Parathyroid adenoma (tissue), 2 donors: ENCODE data around the gene PRR7.

Source experiments
- H2AFZ ChIP-seq: fragments of 300-600 bp; sonication (generic); one replicate; pipeline ENCODE4 v1.7.0; 2017; ENCODE audit warnings: antibody characterized with exemption, mild to moderate bottlenecking
- H3K27ac ChIP-seq: fragments of 300-600 bp; sonication (generic); one replicate; pipeline ENCODE4 v1.7.0; 2017
- H3K27me3 ChIP-seq: fragments of 300-600 bp; sonication (generic); one replicate; pipeline ENCODE4 v1.7.0; 2017; ENCODE audit warnings: low read length; ENCODE audit not compliant: control insufficient read depth, insufficient read depth
- H3K36me3 ChIP-seq: fragments of 300-600 bp; sonication (generic); one replicate; pipeline ENCODE4 v1.7.0; 2017; ENCODE audit warnings: low read length; ENCODE audit not compliant: control insufficient read depth, insufficient read depth
- H3K4me1 ChIP-seq: fragments of 300-600 bp; sonication (generic); one replicate; pipeline ENCODE4 v1.7.0; 2017; ENCODE audit warnings: control low read depth
- H3K4me2 ChIP-seq: fragments of 300-600 bp; sonication (generic); one replicate; pipeline ENCODE4 v1.7.0; 2017; ENCODE audit warnings: low read length
- H3K4me3 ChIP-seq: fragments of 300-600 bp; sonication (generic); one replicate; pipeline ENCODE4 v1.7.0; 2017; ENCODE audit warnings: low read depth, low read length
- H3K79me2 ChIP-seq: fragments of 300-600 bp; sonication (generic); one replicate; pipeline ENCODE4 v1.7.0; 2017; ENCODE audit warnings: control low read depth
- H3K9ac ChIP-seq: fragments of 300-600 bp; sonication (generic); one replicate; pipeline ENCODE4 v1.7.0; 2017; ENCODE audit warnings: mild to moderate bottlenecking
- H3K9me3 ChIP-seq: fragments of 300-600 bp; sonication (generic); one replicate; pipeline ENCODE4 v1.7.0; 2017; ENCODE audit warnings: low read length; ENCODE audit not compliant: control insufficient read depth
- CTCF ChIP-seq: fragments of 300-600 bp; sonication (generic); IDR thresholded peaks from one replicate; pipeline ENCODE4 v1.7.0; 2017; ENCODE audit warnings: antibody characterized with exemption, mild to moderate bottlenecking
- donor health status: primary hyperparathyroidism.

PRR7 gene

GRCh38 chr5:177437623-177438022 lies 9.0 kb upstream of the PRR7 start:
- H3K4me3 ChIP-seq, result no peak overlapping the region
- H3K27ac ChIP-seq, result no peak overlapping the region
- no peak for TF ChIP-seq CTCF
- no peaks in the 10 kb centered on the region for H3K36me3 ChIP-seq
- H3K27me3 ChIP-seq, result no peaks in the 10 kb centered on the region
- no peaks in the 10 kb centered on the region for H3K9me3 ChIP-seq
- no peak overlapping the region for H2AFZ ChIP-seq
- no peak overlapping the region for H3K9ac ChIP-seq
- H3K4me1 ChIP-seq, result no peaks in the 10 kb centered on the region
- H3K79me2 ChIP-seq, result no peaks in the 10 kb centered on the region
- H3K4me2 ChIP-seq, result no peak overlapping the region

- TF ChIP-seq CTCF, result no peak
- H3K9ac ChIP-seq, result no peak overlapping the region
- H2AFZ ChIP-seq, result no peak overlapping the region
- no peak overlapping the region for H3K4me3 ChIP-seq
- H3K4me2 ChIP-seq, result no peak overlapping the region
- H3K79me2 ChIP-seq, result no peaks in the 10 kb centered on the region
- no peaks in the 10 kb centered on the region for H3K36me3 ChIP-seq
- H3K9me3 ChIP-seq, result no peaks in the 10 kb centered on the region
- no peak overlapping the region for H3K27ac ChIP-seq
- H3K4me1 ChIP-seq, result no peaks in the 10 kb centered on the region
- no peaks in the 10 kb centered on the region for H3K27me3 ChIP-seq
These were observed 8.1 kb upstream of the PRR7 start for GRCh38 chr5:177438468-177438867.

- Histone ChIP-seq H3K27me3 (no peaks in the 10 kb centered on the region), H3K4me2 (no peak overlapping the region), H3K4me3 (no peak overlapping the region), H2AFZ (no peak overlapping the region), H3K79me2 (no peaks in the 10 kb centered on the region), H3K9me3 (no peaks in the 10 kb centered on the region), H3K36me3 (no peaks in the 10 kb centered on the region), H3K4me1 (no peaks in the 10 kb centered on the region), H3K27ac (no peak overlapping the region), H3K9ac (no peak overlapping the region)
- no peak for TF ChIP-seq CTCF
These were observed 7.0 kb upstream of the PRR7 start for GRCh38 chr5:177439518-177440053.

GRCh38 chr5:177440211-177440989 lies 6.2 kb upstream of the PRR7 start:
- Histone ChIP-seq H3K9me3 (no peaks in the 10 kb centered on the region), H2AFZ (no peak overlapping the region), H3K27me3 (no peaks in the 10 kb centered on the region), H3K36me3 (no peaks in the 10 kb centered on the region), H3K4me1 (no peaks in the 10 kb centered on the region), H3K9ac (no peak overlapping the region), H3K27ac (no peak overlapping the region), H3K4me3 (no peak overlapping the region), H3K79me2 (no peaks in the 10 kb centered on the region), H3K4me2 (no peak overlapping the region)
- TF ChIP-seq CTCF, result no peak
